PFSK-1 (cell line): ENCODE results near the gene LY6G6C.

Experiments used
- POLR2AphosphoS5 ChIP-seq: IDR thresholded peaks from 2 replicates; pipeline ENCODE4 v1.6.1; 2012; ENCODE audit warnings: low read depth, mild to moderate bottlenecking, control low read depth, low read length, moderate library complexity
- TAF1 ChIP-seq: IDR thresholded peaks from 2 replicates; pipeline ENCODE4 v1.6.1; 2012; ENCODE audit warnings: low read length, control low read depth, borderline replicate concordance; ENCODE audit not compliant: insufficient read depth

GRCh38 chr6:31718265-31718664 is 3.3 kb downstream of the LY6G6C start:
- TF ChIP-seq TAF1 (no peak), POLR2AphosphoS5 (no peak)
